Activated CD4-positive, alpha-beta T cell treated with anti-CD3 and anti-CD28 coated beads, Interleukin-2, amount 50 U/mL, for 48 hours (primary cell): ENCODE measurements around the gene COPG2.

ENCODE experiments used
- DNase-seq, 2 experiments: peaks; one replicate each; pipeline ENCODE4 v3.0.0-alpha.2; 2020

Gene COPG2

GRCh38 chr7:130463553-130464434 lies 204.8 kb downstream of the COPG2 start:
- no peak for DNase-seq

- DNase-seq = no peak
Measured at GRCh38 chr7:130461272-130461671, 207.3 kb downstream of the COPG2 start.

- DNase-seq = no peak
Measured at GRCh38 chr7:130458257-130458656, 210.3 kb downstream of the COPG2 start.
